Sciatic nerve (tissue), 2 donors: ENCODE results near the gene USP15. TPM values are rescaled to one million over a fixed set of nuclear protein-coding genes. Genes with fewer than 3 reads are reported as not detected.
A peak's percentile ranks its signal among the peaks of the same experiment; 100 is the strongest.

Source experiments
- ATAC-seq: fragments of 200-7000 bp; cut with Tn5 transposase; one replicate; pipeline ENCODE4 v1.9.1; 2020; ENCODE audit warnings: mild to moderate bottlenecking, moderate library complexity
- DNase-seq: peaks from one replicate; pipeline ENCODE4 v3.0.0-alpha.2; 2020; ENCODE audit warnings: low spot score
- intact Hi-C: fragments of 100-400 bp; cut with DNase I; formaldehyde crosslinking; loops from one replicate; pipeline ENCODE4 v1.14.2; 2022
- total RNA-seq: library from RNA; stranded (reverse); fragmentation: NEBNext Ultra II Directional; extraction: Animal tissue kit (Norgen Biotek cat#: 25700); gene quantifications from one replicate; pipeline ENCODE4 v1.2.1, GENCODE V29; 2021
- donor health status: DM: no; HTN: no; CAD: no.
- donor health status: DM: no; HTN: no; CAD: no.

USP15 gene
- total RNA-seq, result 81.4 TPM

DNA sequence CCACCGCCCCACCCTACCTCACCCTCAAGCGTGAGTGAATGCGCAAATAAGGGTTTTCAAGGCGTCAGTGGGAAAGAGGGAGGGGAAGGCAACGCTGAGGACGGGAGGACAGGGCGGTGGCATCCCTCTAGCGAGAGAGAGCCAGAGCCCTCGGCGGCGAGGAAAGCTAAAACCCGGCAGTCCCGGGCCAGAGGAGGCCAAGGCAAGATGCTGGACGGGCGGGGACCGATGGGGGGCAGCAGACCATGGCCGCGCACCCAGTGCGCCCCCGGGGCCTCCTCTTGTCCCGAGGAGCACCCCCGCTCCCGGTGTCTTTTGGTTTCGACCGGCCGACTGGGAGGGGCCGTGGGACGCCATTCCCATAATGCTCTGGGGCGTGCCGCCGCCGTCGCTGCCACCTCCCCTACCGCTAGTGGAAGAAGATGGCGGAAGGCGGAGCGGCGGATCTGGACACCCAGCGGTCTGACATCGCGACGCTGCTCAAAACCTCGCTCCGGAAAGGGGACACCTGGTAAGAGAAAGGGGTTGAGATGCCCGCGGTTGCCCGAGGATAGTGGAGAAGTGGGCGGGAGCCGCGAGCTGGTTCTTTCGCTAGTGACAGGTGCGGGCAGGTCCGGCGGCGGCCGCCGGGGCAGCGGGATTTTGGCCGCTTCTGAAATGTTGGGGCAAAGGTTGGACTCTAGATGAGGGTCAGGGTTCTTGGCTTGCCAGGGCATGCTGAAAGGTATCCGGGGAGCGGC lies at the start of gene USP15:
Gene USP15 (plus strand): TSS at position 412 of the 740 bp plus-strand sequence. CDS start 11 bp downstream, at position 423.
- DNase-seq, result peak; percentile 98
- intact Hi-C loops, result no loop called here
- peak; percentile 99 for ATAC-seq

DNA sequence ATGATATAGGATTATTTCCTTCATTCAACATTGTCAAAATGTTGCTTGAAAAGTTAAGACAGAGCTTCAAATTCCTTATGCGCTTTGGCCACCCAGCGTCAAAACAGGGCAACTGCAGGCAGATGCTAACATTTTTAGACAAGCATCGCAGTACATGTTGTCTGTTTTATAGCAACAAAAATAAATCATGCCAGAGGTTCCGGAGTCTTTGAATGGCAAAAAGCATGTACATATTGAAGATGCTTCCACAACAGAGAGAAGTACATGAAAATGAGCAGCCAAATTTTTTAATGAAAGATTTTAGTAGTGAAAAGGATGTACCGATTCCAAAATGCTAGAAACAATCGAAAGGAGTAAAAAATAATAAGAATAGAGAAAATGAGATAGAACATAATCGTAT lies 49.8 kb upstream of the USP15 start:
- DNase-seq, result no peak
- no peak for ATAC-seq
- intact Hi-C loops, result loop anchor here (5.0 kb wide), 1 partner anchor 1938 kb away; no protein-coding TSS in a partner anchor

DNA sequence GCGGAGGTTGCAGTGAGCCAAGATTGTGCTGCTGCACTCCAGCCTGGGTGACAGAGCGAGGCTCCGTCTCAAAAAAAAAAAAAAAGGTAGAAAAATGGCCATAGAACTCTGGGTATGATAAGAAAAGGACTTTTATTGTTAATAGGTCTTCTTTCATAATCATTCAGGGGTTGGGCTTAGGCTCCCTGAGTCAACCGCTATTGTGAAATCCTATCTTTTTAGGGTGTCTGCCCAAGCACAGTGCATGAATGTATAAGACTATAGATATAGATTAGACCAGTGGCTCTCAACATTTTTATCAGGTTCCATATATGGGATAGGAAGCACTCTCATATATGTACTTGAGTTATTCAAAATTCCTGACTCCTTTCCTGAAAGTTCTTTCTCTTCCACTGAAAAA lies 48.7 kb upstream of the USP15 start:
- intact Hi-C loops, result loop anchor here (5.0 kb wide), 1 partner anchor 1939 kb away; no protein-coding TSS in a partner anchor
- ATAC-seq, result no peak
- DNase-seq, result no peak

DNA sequence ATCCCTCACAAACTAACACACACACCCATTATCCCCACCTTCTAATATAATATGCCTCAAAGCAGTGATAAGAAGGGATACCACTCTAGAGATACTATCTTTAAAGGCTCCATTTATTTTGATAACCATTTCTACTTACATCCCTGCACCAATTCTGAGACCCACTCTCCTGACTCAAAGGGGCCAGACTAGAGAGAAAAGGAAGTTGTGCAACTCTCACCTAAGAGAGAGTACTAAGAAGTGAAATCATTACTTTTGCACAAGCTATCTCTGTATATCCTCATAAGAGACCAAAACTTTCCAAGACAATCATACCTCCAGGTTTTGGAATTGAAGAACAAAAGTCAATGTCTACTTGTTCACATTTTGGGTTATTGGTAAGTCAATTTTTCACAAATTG lies 45.4 kb upstream of the USP15 start:
- intact Hi-C loops, result loop anchor here (5.0 kb wide), 1 partner anchor 1943 kb away; no protein-coding TSS in a partner anchor
- no peak for DNase-seq
- peak; percentile 52 for ATAC-seq

DNA sequence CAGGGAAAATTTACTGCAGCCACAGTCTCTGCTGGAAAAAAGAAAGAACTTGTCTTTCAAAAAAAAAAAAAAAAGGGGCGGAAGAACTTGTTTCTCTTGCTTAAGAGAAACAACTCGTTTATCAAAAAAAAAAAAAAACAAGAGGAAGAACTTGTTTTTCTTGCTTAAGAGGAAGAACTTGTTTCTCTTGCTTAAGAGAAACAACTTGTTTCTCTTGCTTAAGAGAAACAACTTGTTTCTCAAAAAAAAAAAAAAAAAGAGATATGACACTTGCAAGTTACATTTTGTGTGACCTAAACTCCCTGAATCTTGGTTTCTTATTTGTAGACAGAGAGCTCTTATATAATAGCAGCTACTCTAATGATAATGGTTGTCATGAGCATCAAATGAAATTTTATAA lies 44.7 kb upstream of the USP15 start:
- no peak for ATAC-seq

DNA sequence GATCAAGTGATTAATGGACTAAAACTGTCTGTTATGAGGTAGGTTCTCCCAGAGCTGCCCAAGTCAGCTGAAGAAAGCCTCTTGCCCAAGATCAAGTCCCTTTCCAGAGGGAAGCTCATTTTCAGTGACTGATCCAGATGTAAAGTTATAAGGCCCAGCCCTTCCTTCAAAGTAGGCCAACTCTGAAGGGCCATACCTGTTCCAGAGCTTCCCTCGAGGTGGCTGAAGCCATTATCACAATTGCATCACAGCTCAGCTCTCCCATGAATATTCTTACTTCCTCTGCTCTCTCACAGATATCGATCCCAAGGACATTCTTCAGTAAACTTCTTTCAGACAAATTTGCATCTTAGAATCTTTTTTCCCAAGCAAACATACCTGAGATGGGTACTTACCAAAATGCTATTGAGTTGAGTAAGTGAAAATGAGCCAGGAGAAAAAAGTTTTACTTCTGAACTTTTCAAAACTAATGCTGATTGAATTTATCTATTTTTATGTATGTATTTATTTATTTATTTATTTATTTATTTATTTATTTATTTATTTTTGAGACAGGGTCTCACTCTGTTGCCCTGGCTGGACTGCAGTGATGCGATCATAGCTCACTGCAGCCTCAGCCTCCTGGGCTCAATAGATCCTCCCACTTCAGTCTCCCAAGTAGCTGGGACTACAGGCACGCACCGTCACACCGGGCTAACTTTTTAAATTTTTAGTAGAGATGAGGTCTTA lies 42.6 kb upstream of the USP15 start:
- DNase-seq (no peak), ATAC-seq (no peak)
- intact Hi-C loops, result no loop called here

More for the DNA sequence above, 44.7 kb upstream of the USP15 start:
- intact Hi-C loops, result no loop called here
- DNase-seq, result no peak

DNA sequence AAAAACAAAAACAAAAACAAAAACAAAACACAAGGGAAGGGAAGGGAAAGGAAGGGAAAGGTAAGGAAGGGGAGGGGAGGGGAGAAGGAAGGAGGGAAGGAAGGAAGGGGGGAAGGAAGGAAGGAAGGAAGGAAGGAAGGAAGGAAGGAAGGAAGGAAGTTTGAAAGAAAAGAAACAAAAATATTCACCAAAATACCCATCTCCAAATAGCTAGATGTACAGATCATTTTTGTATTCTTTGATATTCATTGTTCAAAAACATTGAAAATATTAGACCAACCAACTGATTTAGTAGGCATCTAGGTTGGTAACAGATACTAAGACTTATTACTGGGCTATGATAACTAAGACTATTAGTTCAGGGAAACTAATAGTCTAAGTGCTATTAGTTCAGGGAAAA lies 39.1 kb upstream of the USP15 start:
- intact Hi-C loops, result loop anchor here (5.0 kb wide), 1 partner anchor 1761 kb away; no protein-coding TSS in a partner anchor
- no peak for DNase-seq
- no peak for ATAC-seq

DNA sequence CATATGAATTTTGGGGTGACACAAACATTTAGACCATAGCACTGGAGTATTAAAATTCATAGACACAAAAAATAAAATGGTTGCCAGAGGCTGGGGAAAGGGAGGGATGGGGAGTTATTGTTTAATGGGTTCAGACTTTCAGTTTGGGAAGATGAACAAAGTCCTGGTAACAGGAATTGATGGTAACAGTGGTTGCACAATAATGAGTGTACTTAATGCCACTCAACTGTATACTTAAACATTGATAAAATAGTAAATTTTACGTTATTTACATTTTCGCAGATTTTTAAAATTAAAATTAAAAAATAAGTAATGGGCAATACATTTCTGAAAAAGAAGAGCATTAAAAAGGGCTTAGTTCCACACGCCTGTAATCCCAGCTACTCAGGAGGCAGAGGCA lies 35.6 kb upstream of the USP15 start:
- no peak for ATAC-seq
- intact Hi-C loops, result loop anchor here (5.0 kb wide), 1 partner anchor 1758 kb away; no protein-coding TSS in a partner anchor
- DNase-seq, result no peak

DNA sequence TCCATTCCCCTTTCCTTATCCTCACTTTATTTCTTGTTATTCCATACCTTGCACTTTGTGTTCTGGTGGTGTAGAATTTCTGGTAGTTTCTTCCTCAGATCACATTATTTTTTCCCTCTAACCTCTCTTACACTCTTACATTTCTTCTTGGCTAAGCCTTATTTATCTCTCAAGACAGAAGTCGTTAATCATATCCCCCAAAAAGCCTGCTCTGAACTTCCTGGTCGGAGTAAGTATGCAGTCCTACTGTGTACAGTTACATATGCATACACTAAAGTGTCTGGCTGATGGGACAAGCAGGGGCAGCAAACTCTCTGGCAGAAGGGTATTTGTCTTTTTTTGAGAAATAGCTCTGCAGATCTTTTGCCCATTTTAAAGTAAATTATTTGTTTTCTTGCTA lies 33.1 kb upstream of the USP15 start:
- ATAC-seq (no peak), DNase-seq (no peak)
- intact Hi-C loops, result no loop called here

DNA sequence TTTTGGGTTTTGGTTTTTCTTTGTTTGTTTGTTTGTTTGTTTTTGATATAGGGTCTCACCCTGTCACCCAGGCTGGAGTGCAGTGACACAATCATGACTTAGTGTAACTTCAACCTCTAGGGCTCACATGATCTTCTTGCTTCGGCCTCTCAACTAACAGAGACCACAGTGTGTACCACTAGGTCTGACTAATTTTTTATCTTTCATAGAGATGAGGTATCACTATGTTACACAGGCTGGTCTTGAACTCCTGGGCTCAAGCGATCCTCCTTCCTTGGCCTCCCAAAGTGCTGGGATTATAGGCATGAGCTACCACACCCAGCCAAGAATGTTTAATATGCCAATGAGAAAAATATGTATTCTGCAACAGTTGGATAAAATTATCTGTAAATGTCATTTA lies 29.6 kb upstream of the USP15 start:
- ATAC-seq (no peak), DNase-seq (no peak)
- intact Hi-C loops, result no loop called here

DNA sequence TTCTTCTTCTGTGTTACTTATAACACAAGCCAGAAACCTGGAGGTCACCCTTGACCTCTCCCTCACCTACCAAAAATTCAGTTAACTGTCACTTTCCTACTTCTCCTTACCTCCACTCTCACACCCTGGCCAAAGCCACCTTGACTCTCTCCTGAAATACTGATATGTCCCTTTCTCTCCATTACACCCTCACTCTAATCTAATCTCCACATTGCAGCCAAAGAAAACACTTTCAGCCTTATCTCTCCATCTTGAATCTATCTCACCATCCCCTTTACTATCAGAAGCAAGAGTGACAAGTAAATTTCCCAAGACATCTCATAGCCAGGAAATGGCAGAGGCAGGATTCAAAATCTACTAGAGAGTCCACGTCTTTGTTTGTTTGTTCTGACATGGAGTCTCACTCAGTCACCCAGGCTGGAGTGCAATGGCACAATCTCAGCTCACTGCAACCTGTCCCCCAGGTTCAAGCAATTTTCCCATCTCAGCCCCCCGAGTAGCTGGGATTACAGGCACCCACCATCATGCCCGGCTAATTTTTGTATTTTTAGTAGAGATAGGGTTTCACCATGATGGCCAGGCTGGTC lies 28.0 kb upstream of the USP15 start:
- no peak for ATAC-seq
- intact Hi-C loops, result no loop called here
- no peak for DNase-seq

DNA sequence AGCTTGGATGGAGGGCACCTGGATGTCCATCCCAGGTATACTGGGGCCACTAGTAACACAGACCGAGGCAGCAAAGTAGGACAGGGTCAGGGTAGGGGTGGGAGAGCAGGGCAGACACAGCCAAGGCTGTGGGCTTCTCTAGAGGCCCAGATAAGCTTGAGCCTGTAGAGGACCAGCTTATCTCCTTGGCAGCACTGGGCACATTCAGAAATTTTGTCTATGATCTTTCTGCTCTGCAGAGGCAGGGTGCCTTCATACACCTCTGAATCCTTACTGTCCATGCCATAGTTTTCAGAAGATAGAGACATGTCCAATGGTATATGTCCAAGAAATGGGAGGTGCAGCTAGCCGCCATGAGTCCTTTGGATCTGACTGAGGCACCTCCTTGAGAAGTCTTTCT lies 26.4 kb upstream of the USP15 start:
- intact Hi-C loops, result no loop called here
- DNase-seq (no peak), ATAC-seq (no peak)

DNA sequence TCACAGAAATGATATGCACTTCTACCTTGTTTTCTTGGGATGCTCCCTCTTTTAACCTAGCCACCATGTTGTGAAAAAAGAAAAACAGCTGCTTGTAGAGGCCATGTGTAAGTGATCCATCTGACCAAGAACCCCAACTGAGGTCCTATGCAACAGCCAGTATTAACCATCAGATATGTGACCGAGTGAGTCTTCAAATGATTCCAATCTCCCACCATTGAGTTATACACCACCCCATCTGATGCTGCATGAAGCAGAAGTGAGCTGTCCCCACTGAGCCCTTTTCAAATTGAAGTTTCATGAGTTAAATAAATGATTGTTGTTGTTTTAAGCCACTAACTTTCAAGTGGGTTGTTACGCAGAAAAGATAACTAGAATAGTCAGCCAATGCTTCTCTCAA lies 20.6 kb upstream of the USP15 start:
- ATAC-seq (no peak), DNase-seq (no peak)
- intact Hi-C loops, result no loop called here

DNA sequence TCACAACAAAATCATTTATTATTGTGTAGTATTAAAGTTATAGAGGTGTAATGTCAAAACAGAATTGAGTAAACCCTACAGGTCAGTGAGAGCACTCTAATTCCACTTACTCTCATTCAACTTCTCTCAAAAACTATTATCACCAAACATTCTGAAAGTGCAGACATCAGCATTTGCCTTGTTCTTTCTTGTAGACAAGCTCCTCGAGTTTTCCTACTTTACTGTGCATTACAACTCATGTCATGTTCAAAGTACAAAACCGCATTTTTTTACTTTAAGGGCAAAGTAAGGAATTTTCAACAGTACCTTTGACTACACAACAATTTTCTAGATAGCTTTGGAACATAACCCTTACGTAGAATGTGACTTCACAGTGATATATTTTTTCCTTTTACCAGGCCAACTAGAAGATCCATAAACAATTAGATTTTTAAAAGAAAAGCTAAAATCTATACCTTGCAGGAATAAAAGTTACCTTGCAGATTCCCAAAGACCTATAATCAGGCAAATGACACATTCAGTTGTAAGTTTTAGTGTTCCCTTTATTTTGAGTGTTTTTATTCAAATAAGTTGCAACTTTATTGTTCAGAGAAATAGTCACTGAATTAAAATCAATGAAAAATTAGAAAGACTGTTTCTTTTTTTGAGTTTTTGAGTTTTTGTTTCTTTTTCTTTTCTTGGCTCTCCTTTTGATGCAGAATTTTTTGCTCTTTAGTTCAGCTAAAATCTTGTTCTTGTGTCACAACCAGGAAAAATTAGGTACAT lies 12.7 kb upstream of the USP15 start:
- ATAC-seq (no peak), DNase-seq (no peak)
- intact Hi-C loops, result no loop called here

DNA sequence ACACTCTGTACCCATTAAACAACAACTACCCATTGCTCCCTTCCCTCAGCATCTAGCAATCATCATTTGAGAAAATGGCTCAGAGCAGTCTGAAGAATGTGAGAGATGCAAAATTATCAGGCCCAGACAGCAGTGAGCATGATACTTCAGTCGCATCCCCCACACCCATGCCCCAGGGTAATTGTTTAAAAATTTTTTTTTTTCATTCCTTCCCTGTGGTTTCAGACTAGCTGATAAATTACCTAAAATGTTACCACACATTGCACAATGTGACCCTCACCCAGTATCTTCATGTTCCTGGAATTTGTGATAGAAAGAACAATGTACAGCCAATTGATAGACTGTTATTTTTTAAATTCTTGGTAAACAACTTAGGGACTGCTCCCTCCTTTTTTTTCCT lies 11.3 kb upstream of the USP15 start:
- intact Hi-C loops, result no loop called here
- no peak for DNase-seq
- ATAC-seq, result no peak

DNA sequence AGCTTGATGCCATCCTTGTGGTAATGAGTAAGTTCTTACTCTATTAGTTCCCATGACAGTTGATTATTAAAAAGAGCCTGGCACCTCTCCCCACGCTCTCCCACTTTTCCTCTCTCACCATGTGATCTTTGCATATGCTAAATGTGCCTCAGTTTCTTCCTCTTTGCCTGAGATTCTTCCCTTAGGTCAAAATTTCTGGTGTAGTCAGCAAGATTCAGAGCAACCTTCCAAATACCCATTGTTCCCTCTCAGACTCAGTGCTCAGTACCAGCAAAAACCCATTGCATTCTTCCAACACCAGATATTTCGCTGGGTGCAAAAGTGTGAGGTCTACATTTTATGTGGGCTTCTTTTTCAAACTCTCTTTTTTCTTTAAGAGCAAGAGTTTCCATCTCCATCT lies 10.8 kb upstream of the USP15 start:
- no peak for ATAC-seq
- no peak for DNase-seq
- intact Hi-C loops, result no loop called here

DNA sequence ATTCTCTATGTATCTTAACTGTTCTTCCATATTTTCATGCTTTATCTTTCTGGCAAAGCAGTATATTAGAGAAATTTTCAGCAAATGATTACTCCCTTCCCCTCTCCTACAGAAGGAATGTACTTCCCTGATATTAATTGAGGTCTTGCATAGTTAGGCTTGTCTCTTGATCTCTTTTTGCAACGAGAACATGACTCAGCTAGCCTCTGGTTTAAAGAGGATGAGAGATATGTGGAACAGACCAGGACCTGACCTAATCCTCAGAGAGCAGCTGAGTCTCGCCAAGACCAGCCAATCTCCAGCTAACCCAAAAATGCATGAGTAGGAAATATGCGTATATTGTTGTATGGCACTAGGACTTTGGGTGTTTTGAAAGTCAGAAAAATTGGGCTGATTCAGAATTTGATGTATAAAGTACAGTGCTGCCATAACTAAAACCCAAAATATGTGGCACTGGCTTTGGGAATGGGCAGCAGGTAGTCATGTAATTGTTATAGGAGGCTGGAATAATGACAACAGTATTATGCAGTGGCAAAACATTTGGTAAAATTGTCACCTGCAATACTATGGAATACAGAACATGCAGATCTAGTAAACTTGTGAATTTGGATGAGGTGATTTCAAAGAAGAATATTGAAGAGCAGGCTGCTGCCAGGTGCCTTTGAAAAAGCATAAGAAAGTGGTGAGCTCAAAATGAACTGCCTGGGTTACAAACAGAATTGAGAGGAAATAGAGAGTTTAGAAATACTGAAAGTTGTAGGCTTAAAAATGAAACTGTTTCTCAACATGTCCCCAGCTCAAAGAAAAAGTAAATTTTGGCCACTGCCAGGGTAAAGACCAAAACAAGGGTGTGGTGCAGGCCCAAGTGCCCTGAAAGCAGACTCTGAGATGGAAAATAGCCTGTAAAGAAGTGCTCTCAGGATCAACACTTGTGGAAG lies 9.3 kb upstream of the USP15 start:
- no peak for DNase-seq
- intact Hi-C loops, result no loop called here
- no peak for ATAC-seq

DNA sequence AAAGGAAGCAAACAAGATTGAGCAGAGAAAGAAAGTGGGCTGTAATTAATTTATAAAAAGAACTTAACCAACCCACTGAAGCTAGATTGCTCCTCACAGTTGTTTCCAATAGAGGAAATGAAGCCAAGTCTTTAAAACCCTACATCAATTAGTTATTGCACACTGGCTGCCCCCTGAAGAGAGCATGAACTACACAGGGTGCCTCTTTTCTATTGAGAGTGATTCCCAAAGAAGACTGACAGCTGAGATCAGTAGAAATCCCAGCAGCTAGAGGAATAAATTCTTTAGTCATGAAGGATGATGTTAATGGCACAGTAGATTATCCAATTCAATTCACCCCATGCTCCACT lies 8.6 kb upstream of the USP15 start:
- intact Hi-C loops, result no loop called here
- no peak for ATAC-seq

More for the DNA sequence above, 8.6 kb upstream of the USP15 start:
- DNase-seq, result no peak
